Measurements from ENCODE around the gene AK9. TPM values are rescaled to one million over a fixed set of nuclear protein-coding genes. Genes with fewer than 3 reads are reported as not detected.

Gene AK9
- total and polyA plus RNA-seq, 2 of the 4 experiments (the other 2 are of a cell fraction): 1.7 to 1.8 TPM

GRCh38 chr6:109506841-109507240, 184.2 kb downstream of the AK9 start:
- Histone ChIP-seq H4K20me1 (ENCODE audit: insufficient read depth, low read length) (no peaks in the 10 kb centered on the region), H2AFZ (replicated peaks; ENCODE audit: low read length, poor library complexity) (no peak overlapping the region), H3K27ac (ENCODE audit: insufficient read depth, low read length) (no peak overlapping the region), H3K4ac (ENCODE audit: low read depth, low read length) (no peak overlapping the region), H3K4me3 (ENCODE audit: insufficient read depth, low read depth, low read length) (no peak overlapping the region), H2AK5ac (ENCODE audit: low read depth, low read length) (no peak overlapping the region), H3K36me3 (ENCODE audit: control insufficient read depth, insufficient read depth, low read length) (no peaks in the 10 kb centered on the region), H4K91ac (ENCODE audit: insufficient read depth, low read depth, low read length) (no peak overlapping the region), H3K9ac (ENCODE audit: low read depth, low read length) (no peak overlapping the region), H2BK20ac (ENCODE audit: low read depth, low read length) (no peak overlapping the region), H2BK120ac (ENCODE audit: low read depth, low read length) (no peak overlapping the region), H3K18ac (ENCODE audit: low read depth, low read length) (no peak overlapping the region), H3K4me1 (ENCODE audit: control insufficient read depth, insufficient read depth, low read length) (no peaks in the 10 kb centered on the region), H4K8ac (ENCODE audit: low read depth in 2 of 2, low read length in 2 of 2) (no peak overlapping the region), H4K5ac (ENCODE audit: low read depth, low read length) (no peak overlapping the region), H3K9me3 (ENCODE audit: control insufficient read depth, insufficient read depth, low read length) (no peaks in the 10 kb centered on the region; the same call in 1 of the 2 replicates), H3K23ac (ENCODE audit: low read depth, low read length) (no peak overlapping the region), H3K56ac (ENCODE audit: extremely low read depth, insufficient read depth, low read length) (no peak overlapping the region), H2BK5ac (ENCODE audit: low read depth, low read length, poor library complexity, severe bottlenecking) (no peak overlapping the region), H2AK9ac (replicated peaks; ENCODE audit: low read depth, low read length, poor library complexity) (no peak overlapping the region), H3K9me1 (ENCODE audit: insufficient read depth, low read length) (peaks cover 3% of the 10 kb centered on the region; the same call in 1 of the 2 replicates), H3K14ac (replicated peaks; ENCODE audit: low read depth, low read length) (no peak overlapping the region), H3K27me3 (ENCODE audit: control insufficient read depth, insufficient read depth, low read length) (peaks cover 6% of the 10 kb centered on the region), H2BK15ac (ENCODE audit: low read depth, low read length) (no peak overlapping the region), H3K79me1 (ENCODE audit: low read depth in 1 of 2, low read length in 2 of 2) (no peaks in the 10 kb centered on the region), H3K4me2 (ENCODE audit: low read depth, low read length) (no peak overlapping the region)
- TF ChIP-seq RFX5 (IDR thresholded peaks at IDR 0.05; ENCODE audit: low read depth, low read length) (no peak), RAD21 (IDR thresholded peaks at IDR 0.05; ENCODE audit: low read length) (no peak), SMC3 (IDR thresholded peaks at IDR 0.05; ENCODE audit: low read depth, low read length) (no peak), CEBPB (IDR thresholded peaks at IDR 0.05; ENCODE audit: low read depth, low read length) (no peak), CTCF (conservative IDR thresholded peaks at IDR 0.05; ENCODE audit: low read depth, low read length) (no peak), ELK1 (IDR thresholded peaks at IDR 0.05; ENCODE audit: borderline replicate concordance, low read depth, low read length) (no peak), NFE2L2 (IDR thresholded peaks at IDR 0.05; ENCODE audit: low read depth, low read length) (no peak), MAZ (IDR thresholded peaks at IDR 0.05; ENCODE audit: borderline replicate concordance, low read depth, low read length) (no peak)
- no TSS peak for BruUV-seq (replicated peaks)
- in situ Hi-C loops (cut with MboI; ENCODE audit: low sequenced_read_pairs) (no loop called here), dilution Hi-C loops (cut with HindIII; ENCODE audit: low sequenced_read_pairs, unreplicated experiment) (no loop called here), intact Hi-C loops (cut with micrococcal nuclease) (no loop called here)
- no peak for ATAC-seq (ENCODE audit: low read depth)
- ChIA-PET CTCF (no interaction called here), POLR2A (ENCODE audit: unreplicated experiment) (no interaction called here)
- WGBS, 2 experiments (ENCODE audit: extremely low coverage in 2 of 2, insufficient read length in 1 of 2): no CpG with 5 or more reads among the region's 2 CpGs
- no peak for DNase-seq
